Smooth muscle cell (in vitro differentiated cells): Measurements from ENCODE around the gene HDGF. TPM values are rescaled to one million over a fixed set of nuclear protein-coding genes. Genes with fewer than 3 reads are reported as not detected.

Source experiments
- DNase-seq: peaks from one replicate; lab custom pipeline; 2025; ENCODE audit not compliant: unreplicated experiment; lab: John Stamatoyannopoulos, UW
- H2AFZ ChIP-seq: fragments of 200-600 bp; sonication (generic); 2 replicates; pipeline ENCODE4 v1.6.0; 2016; ENCODE audit warnings: antibody characterized with exemption, low read depth, mild to moderate bottlenecking
- H3F3A ChIP-seq: fragments of 200-600 bp; sonication (generic); 2 replicates; pipeline ENCODE4 v1.6.0; 2017; ENCODE audit warnings: antibody characterized with exemption, low read depth
- H3K27ac ChIP-seq: fragments of 200-600 bp; sonication (generic); 2 replicates; pipeline ENCODE4 v1.5.1; 2016; ENCODE audit warnings: low read depth, mild to moderate bottlenecking
- H3K27me3 ChIP-seq: fragments of 200-600 bp; sonication (generic); 2 replicates; pipeline ENCODE4 v1.6.1; 2016; ENCODE audit warnings: low read depth, mild to moderate bottlenecking
- H3K36me3 ChIP-seq: fragments of 200-600 bp; sonication (generic); 2 replicates; pipeline ENCODE4 v1.5.1; 2016; ENCODE audit warnings: low read depth
- H3K4me1 ChIP-seq: fragments of 200-600 bp; sonication (generic); 2 replicates; pipeline ENCODE4 v1.5.1; 2016; ENCODE audit warnings: low read depth
- H3K4me2 ChIP-seq: fragments of 200-600 bp; sonication (generic); 2 replicates; pipeline ENCODE4 v1.6.0; 2016; ENCODE audit warnings: mild to moderate bottlenecking
- H3K4me3 ChIP-seq: fragments of 200-600 bp; sonication (generic); 2 replicates; pipeline ENCODE4 v1.5.1; 2016; ENCODE audit warnings: mild to moderate bottlenecking
- H3K79me2 ChIP-seq: fragments of 200-600 bp; sonication (generic); 2 replicates; pipeline ENCODE4 v1.6.0; 2016; ENCODE audit warnings: low read depth, mild to moderate bottlenecking
- H3K9ac ChIP-seq: fragments of 200-600 bp; sonication (generic); 2 replicates; pipeline ENCODE4 v1.6.0; 2016; ENCODE audit warnings: low read depth
- H3K9me3 ChIP-seq: fragments of 200-600 bp; sonication (generic); replicated peaks from 2 replicates; pipeline ENCODE4 v1.5.1; 2016; ENCODE audit warnings: low read depth
- H4K20me1 ChIP-seq: fragments of 200-600 bp; sonication (generic); 2 replicates; pipeline ENCODE4 v1.6.0; 2016; ENCODE audit warnings: low read depth
- CTCF ChIP-seq: fragments of 200-600 bp; sonication (generic); IDR thresholded peaks from 2 replicates; pipeline ENCODE4 v1.5.1; 2017; ENCODE audit warnings: borderline replicate concordance, mild to moderate bottlenecking, antibody characterized with exemption; ENCODE audit not compliant: insufficient read depth, poor library complexity, severe bottlenecking
- WGBS: methylation state at CpG from one replicate; pipeline ENCODE4 v1.1.7; 2016; ENCODE audit warnings: low lambda C conversion rate; 5-methylcytosine and 5-hydroxymethylcytosine counted together
- polyA plus RNA-seq: library from polyadenylated mRNA; unstranded; fragments of >200 nt; fragmentation: Nextera tagmentation; extraction: Ambion mirVana; gene quantifications from 2 replicates; pipeline ENCODE4 v1.2.1, GENCODE V29; 2016
- total RNA-seq: library from RNA; depleted of rRNA; stranded (reverse); fragments of >200 nt; gene quantifications from 2 replicates; pipeline ENCODE4 v1.2.3, GENCODE V29; 2014

Gene HDGF
- total and polyA plus RNA-seq, 2 experiments from 2014 or later, result 88.4 to 109 TPM

- H3K79me2 ChIP-seq, result no peaks in the 10 kb centered on the region
- no peak overlapping the region for H2AFZ ChIP-seq
- H3K36me3 ChIP-seq, result no peaks in the 10 kb centered on the region
- no peak overlapping the region for H3K9ac ChIP-seq
- no peaks in the 10 kb centered on the region for H3K9me3 ChIP-seq
- no peak overlapping the region for H3K4me2 ChIP-seq
- no peak for DNase-seq
- H4K20me1 ChIP-seq, result peaks cover 21% of the 10 kb centered on the region
- H3K27ac ChIP-seq, result no peak overlapping the region
- no peak overlapping the region for H3K4me3 ChIP-seq
- peaks cover 11% of the 10 kb centered on the region for H3F3A ChIP-seq
- 89% methylated on average over 8 of the region's 8 CpGs for WGBS
- H3K4me1 ChIP-seq, result peaks cover 19% of the 10 kb centered on the region
- no peak for TF ChIP-seq CTCF
- H3K27me3 ChIP-seq, result no peaks in the 10 kb centered on the region
Measured at GRCh38 chr1:156697481-156697880, 54.0 kb downstream of the HDGF start.

GRCh38 chr1:156696755-156697154, 54.7 kb downstream of the HDGF start:
- H3K9ac ChIP-seq, result no peak overlapping the region
- H4K20me1 ChIP-seq, result peaks cover 13% of the 10 kb centered on the region
- no peak for DNase-seq
- H3K27ac ChIP-seq, result no peak overlapping the region
- no peaks in the 10 kb centered on the region for H3K9me3 ChIP-seq
- no peaks in the 10 kb centered on the region for H3K79me2 ChIP-seq
- no peak overlapping the region for H3K4me2 ChIP-seq
- WGBS, result 92% methylated on average over 8 of the region's 8 CpGs
- peaks cover 26% of the 10 kb centered on the region for H3K4me1 ChIP-seq
- no peaks in the 10 kb centered on the region for H3K27me3 ChIP-seq
- TF ChIP-seq CTCF, result no peak
- H3K4me3 ChIP-seq, result no peak overlapping the region
- H3F3A ChIP-seq, result peaks cover 11% of the 10 kb centered on the region
- H2AFZ ChIP-seq, result no peak overlapping the region
- no peaks in the 10 kb centered on the region for H3K36me3 ChIP-seq

GRCh38 chr1:156694690-156694962, 56.8 kb downstream of the HDGF start:
- 64% methylated on average over 5 of the region's 5 CpGs for WGBS

More at GRCh38 chr1:156694690-156694962, 56.8 kb downstream of the HDGF start:
- Histone ChIP-seq H3K9ac (no peak overlapping the region), H3K27me3 (no peaks in the 10 kb centered on the region), H3K79me2 (no peaks in the 10 kb centered on the region), H2AFZ (peak overlapping the region; percentile 58), H3K4me2 (peak overlapping the region; percentile 38), H3K4me3 (no peak overlapping the region), H3K9me3 (no peaks in the 10 kb centered on the region), H3K27ac (peak overlapping the region; percentile 41), H3K4me1 (peaks cover 45% of the 10 kb centered on the region), H3K36me3 (no peaks in the 10 kb centered on the region), H4K20me1 (no peaks in the 10 kb centered on the region), H3F3A (peaks cover 16% of the 10 kb centered on the region)
- TF ChIP-seq CTCF, result no peak
- no peak for DNase-seq
